HG02870 (cell line): ENCODE data around the gene KPRP.

ENCODE experiments used
- ATAC-seq: cut with Tn5 transposase; IDR thresholded peaks from one replicate; pipeline ENCODE4 v1.9.1; 2021; ENCODE audit warnings: mild to moderate bottlenecking, moderate library complexity; ENCODE audit not compliant: unreplicated experiment

KPRP gene, protein sequence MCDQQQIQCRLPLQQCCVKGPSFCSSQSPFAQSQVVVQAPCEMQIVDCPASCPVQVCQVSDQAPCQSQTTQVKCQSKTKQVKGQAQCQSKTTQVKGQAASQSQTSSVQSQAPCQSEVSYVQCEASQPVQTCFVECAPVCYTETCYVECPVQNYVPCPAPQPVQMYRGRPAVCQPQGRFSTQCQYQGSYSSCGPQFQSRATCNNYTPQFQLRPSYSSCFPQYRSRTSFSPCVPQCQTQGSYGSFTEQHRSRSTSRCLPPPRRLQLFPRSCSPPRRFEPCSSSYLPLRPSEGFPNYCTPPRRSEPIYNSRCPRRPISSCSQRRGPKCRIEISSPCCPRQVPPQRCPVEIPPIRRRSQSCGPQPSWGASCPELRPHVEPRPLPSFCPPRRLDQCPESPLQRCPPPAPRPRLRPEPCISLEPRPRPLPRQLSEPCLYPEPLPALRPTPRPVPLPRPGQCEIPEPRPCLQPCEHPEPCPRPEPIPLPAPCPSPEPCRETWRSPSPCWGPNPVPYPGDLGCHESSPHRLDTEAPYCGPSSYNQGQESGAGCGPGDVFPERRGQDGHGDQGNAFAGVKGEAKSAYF

DNA sequence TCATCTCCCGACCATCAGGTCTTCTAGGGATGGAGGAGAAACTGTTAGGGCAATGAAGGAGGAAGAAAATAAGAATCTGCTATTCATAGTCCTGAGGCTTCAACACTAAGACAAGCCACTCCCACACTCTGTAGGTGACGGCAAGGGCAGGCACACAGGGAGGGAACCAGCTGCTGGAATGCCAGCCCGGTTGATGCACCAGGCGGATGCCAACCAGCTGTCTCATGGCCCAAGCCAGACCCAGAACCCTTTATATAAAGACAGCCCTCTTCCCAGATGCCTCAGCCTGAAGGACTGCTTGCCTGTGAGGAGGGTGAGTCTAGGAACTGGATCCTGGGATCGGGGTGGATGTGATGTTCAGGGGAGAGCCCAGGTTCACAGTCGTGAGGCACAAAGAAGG is at the start of gene KPRP:
KPRP (plus strand) TSS at position 279 of the 400 bp plus-strand sequence. CDS start 1,564 bp downstream, outside the sequence.
- ATAC-seq = no peak

- no peak for ATAC-seq
These were observed 39.6 kb upstream of the KPRP start for GRCh38 chr1:152718238-152718637.

- ATAC-seq = no peak
These were observed 32.6 kb upstream of the KPRP start for GRCh38 chr1:152725261-152725660.

DNA sequence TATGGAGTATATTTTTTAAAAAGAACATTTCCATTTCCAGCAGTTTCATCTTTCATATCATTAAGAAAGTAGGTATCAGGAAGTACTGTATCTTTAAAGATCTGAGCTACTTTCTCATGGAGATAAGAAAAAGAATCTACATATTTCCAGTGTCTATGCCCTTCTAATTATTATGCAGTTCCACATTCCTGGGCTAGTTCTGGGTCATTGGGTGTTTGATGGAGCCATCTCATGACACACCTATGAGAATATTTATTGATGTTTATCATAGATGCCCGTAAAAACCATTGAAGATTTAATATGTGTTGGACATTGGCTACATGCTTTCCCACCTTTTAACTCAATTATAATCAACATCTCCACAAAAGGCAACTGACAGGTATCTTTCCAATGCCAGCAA is 28.8 kb upstream of the KPRP start:
- ATAC-seq = no peak

- ATAC-seq = no peak
These were observed 22.2 kb upstream of the KPRP start for GRCh38 chr1:152735648-152736047.

DNA sequence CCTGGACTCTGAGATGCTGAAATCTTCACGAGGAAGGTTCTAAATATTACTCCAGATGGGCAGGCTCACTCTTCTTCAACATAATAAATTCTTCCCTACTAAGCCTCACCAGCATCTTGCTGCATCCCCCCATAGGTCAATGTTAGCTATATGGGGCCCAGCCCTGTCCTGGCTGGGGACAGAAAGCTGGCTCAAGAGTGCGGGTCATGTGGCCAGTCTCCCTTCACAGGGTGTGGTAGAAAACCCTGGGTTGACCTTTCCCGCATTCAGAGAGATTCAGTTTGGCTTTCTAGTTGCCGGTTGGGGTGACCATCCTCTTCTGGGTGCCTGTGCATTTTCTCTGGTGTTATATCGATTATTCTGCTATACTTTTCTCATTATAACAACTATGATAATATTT is 19.8 kb upstream of the KPRP start:
- no peak for ATAC-seq

DNA sequence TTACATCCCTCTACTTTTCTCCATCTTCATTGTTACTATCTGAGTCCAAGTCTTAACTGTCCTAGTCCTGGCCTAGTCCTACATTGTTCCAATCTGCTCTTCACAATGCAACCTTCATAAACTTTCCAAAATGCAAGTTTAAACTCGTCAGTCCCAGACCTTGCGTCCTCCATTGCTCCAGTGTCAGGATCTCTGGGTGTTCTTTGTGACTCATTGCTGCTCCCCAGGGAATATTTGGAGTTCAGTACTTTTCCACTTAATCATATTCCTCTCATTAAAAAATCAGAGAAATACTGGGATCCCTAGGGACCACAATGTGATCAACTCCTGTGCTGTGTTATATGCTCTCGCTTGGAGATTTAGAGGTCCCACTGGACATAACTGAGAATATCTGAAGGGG is 18.0 kb upstream of the KPRP start:
- ATAC-seq = no peak

- no peak for ATAC-seq
These were observed 16.2 kb upstream of the KPRP start for GRCh38 chr1:152741656-152742055.

- no peak for ATAC-seq
These were observed 14.3 kb upstream of the KPRP start for GRCh38 chr1:152743371-152744145.

- ATAC-seq = no peak
These were observed 12.5 kb upstream of the KPRP start for GRCh38 chr1:152745289-152745704.

DNA sequence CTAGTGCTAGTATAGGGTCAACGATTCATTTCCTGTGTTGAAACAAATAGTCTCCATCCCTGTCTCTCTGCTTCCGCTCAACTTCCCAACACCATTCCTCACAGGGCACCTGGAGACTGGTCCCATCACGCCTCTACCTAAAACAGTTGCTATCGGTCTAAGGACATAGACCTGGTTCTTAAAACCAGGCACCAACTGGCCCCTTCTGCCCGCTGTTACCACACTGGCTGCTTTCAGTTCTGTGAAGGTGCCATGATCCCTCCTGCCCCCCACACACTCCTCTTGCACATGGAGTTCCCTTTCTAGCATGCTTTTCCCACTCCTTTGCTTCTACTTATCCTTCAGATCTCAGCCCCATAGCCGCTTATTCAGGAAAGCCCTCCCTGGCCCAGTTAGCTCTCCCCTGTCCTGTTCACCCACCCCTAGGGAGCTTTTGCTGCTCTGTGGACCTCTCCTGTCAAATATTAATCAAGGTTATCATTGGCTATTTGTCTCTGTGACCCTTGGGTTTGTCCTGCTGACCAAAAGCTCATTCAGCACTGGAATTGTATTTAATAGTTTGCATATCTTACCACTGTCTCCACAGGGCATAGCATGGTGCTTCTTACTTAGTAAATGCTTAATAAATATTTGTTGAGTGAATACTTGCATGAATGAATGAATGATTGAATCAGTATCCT is 11.9 kb upstream of the KPRP start:
- ATAC-seq = no peak

GRCh38 chr1:152747831-152748230 is 10.0 kb upstream of the KPRP start:
- ATAC-seq = no peak

DNA sequence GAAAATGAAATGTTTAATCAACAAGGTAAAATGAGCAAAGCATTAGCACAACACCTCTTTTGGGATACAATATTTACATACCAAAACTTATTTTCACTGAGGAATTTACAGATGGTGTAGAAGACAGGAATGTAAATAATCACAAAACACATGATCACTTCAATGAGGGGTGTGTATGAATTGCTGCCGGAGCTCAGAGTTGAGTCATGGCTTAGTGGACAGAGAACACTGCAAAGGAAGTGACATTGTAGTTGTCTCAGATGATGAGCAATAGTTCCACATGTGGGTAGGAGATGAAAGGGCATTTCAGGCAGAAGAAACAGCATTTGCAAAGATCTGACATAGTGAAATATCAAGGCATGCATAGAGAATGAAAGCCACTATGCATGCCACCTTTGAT is 5.6 kb upstream of the KPRP start:
- no peak for ATAC-seq

- no peak for ATAC-seq
These were observed 4.2 kb upstream of the KPRP start for GRCh38 chr1:152753586-152753985.

- ATAC-seq = no peak
These were observed 953 bp upstream of the KPRP start for GRCh38 chr1:152756872-152757271.

GRCh38 chr1:152758636-152759035 is 811 bp downstream of the KPRP start:
- ATAC-seq = no peak

GRCh38 chr1:152759453-152760173 is 1.8 kb downstream of the KPRP start:
- no peak for ATAC-seq

DNA sequence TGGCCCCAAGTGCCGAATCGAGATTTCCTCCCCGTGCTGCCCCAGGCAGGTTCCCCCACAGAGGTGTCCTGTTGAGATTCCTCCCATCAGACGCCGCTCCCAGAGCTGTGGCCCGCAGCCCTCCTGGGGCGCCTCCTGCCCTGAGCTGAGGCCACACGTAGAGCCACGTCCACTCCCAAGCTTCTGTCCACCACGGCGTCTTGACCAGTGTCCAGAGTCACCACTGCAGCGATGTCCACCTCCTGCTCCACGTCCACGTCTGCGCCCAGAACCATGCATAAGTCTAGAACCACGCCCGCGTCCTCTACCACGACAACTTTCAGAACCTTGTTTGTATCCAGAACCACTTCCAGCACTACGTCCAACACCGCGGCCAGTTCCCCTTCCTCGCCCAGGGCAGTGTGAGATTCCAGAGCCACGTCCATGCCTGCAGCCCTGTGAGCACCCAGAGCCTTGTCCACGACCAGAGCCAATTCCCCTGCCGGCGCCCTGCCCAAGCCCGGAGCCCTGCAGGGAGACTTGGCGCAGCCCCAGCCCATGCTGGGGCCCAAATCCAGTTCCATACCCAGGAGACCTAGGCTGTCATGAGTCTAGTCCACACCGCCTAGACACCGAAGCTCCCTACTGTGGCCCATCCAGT is 2.8 kb downstream of the KPRP start:
- no peak for ATAC-seq

DNA sequence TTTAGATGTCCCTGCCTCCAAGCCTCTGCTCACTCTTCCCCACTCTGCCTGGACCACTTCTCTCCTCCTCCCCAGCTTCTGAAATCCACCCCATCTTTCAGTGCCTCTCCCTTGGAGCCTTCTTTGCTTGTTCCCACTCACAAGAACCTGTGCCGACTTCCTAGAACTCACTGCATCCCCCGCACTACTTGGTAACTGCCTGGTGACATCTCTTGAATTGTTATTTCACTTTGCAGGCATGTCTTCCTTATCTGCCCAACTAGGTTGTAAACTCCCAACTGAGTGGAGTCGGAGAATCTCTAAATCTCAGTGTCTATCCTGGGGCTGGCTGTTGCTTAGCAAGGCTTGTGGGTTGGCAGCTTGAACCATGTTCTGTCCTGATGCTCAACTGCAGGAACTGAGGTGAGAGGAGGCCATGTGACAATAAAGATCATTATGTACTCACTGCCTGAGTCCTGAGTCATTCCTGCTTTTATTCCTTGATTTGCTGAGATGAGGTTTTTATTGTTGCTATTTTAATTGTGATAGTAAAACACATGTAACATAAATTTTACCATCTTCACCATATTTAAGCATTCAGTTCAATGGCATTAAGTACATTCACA is 3.9 kb downstream of the KPRP start:
- ATAC-seq = no peak
